Kidney glomerular epithelial cell (primary cell): Measurements from ENCODE around the gene LMBR1.
A peak's percentile ranks its signal among the peaks of the same experiment; 100 is the strongest.
"Not testable (repeated sequence)": the region's sequence is repeated elsewhere in the genome, so short reads cannot be mapped to it uniquely, and the experiment has no call there.

Source experiments
- DNase-seq: peaks from one replicate; lab custom pipeline; 2025; lab: John Stamatoyannopoulos, UW

The LMBR1 gene, protein sequence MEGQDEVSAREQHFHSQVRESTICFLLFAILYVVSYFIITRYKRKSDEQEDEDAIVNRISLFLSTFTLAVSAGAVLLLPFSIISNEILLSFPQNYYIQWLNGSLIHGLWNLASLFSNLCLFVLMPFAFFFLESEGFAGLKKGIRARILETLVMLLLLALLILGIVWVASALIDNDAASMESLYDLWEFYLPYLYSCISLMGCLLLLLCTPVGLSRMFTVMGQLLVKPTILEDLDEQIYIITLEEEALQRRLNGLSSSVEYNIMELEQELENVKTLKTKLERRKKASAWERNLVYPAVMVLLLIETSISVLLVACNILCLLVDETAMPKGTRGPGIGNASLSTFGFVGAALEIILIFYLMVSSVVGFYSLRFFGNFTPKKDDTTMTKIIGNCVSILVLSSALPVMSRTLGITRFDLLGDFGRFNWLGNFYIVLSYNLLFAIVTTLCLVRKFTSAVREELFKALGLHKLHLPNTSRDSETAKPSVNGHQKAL

GRCh38 chr7:156892821-156893706 is at the start of gene LMBR1:
LMBR1 (minus strand) TSS chr7:156893183; CDS start chr7:156892993, 190 bp downstream.
- peak; percentile 84 for DNase-seq

DNA sequence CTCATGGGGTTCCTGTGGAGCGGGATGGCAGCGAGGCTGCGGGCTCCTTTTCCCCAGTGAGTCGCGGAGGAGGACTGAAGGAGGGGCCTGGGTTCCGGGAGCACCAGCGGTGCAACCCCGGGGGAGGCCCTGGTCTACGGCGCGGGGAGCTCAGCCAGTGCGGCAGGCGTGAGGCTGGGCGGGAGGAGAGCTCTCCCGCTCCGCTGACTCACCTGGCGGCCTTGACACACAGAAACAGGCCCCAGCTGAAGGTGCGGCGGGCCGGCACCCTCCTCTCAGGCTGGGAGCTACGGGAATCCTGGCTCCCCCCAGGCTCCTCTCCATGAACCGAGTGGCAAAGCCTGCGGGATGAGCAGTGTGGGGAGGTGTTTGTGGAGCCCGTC is 49.7 kb upstream of the LMBR1 start:
- no peak for DNase-seq

GRCh38 chr7:156941393-156942182 is 48.6 kb upstream of the LMBR1 start:
- DNase-seq: no peak

- DNase-seq: no peak
Observed at GRCh38 chr7:156940421-156941122, 47.6 kb upstream of the LMBR1 start.

DNA sequence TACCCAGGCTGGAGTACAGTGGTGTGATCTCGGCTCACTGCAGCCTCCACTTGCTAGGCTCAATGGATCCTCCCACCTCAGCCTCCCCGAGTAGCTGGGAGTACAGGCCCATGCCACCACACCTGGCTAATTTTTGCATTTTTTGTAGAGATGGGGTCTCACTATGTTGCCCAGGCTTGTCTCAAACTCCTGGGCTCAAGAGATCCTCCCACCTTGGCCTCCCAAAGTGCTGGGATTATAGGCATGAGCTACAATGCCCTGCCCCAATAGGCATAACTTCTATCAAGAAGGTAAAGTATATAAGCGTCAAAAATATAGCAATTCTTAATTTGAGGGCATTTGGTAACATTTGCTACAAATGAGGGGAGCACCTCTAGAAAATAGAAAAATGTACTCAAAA is 43.8 kb upstream of the LMBR1 start:
- not testable (repeated sequence) for DNase-seq

DNA sequence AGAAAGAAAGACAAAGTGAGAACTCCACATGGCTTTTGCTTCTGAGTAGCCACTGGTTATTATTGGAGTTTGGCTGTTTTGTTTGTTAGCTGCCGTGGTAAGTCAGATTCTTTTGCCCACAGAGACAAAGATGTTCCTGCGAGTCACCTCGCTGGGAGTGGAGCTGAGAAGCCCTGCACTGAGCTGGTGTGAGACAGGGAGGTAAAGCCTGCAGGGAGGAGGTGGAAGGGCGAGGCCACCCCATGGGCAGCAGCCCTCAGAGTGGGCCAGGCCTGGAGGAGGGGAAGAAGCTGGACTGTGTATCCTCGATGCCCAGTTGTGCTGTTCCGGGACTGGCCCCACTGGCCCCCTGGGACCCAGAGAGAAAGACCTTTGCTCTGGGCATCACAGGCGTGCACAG is 42.3 kb upstream of the LMBR1 start:
- DNase-seq: peak; percentile 24

- DNase-seq: peak; percentile 15
Observed at GRCh38 chr7:156932006-156932405, 39.0 kb upstream of the LMBR1 start.

DNA sequence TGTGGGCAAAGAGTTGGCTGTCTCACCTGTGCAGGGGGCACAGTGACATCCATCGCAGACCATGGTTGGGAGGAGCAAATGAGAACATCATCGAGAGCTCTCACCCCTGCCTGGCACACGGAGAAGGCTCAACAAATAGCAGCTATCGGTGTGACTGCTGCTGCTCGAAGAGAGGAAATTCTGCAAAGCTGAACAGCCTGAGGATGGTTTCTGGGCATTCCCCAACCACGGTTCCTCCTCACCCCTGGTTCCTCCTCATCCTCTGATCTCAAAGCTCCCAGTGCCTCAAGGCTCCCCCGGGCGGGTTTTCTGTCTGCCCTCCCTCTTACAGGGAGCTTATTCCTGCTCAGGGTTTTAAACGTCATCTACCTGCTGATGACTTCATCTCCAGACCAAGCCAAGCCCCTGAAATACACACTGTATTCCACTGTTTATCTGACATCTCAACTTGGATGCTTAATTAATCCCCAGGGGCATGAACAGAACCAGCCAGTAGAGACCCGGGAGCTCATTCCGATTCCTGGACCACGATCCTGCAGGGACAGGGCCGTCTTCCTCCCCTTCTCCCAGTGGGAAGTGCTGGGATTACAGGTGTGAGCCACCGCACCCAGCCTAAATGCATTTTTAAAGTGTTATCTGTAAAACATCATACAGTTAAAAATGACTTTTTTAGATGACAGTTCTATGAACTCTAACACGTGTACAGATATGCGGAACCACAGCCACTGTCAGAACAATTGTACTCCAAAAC is 37.0 kb upstream of the LMBR1 start:
- DNase-seq: no peak

- no peak for DNase-seq
Observed at GRCh38 chr7:156928406-156928747, 35.4 kb upstream of the LMBR1 start.

- DNase-seq: no peak
Observed at GRCh38 chr7:156927571-156928405, 34.8 kb upstream of the LMBR1 start.

DNA sequence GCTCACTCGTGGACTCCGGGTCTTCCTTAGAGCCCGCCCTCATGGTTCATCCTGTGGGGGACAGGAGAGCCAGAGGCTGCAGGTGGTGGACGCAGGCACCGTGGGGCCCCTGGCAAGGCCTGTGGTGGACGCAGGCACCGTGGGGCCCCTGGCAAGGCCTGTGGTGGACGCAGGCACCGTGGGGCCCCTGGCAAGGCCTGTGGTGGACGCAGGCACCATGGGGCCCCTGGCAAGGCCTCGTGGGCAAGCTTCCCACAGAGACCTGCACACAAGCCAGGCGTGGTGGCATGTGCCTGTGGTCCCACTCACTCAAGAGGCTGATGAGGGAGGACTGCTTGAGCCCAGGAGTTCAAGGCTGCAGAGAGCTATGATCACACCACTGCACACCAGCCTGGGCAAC is 32.8 kb upstream of the LMBR1 start:
- not testable (repeated sequence) for DNase-seq

DNA sequence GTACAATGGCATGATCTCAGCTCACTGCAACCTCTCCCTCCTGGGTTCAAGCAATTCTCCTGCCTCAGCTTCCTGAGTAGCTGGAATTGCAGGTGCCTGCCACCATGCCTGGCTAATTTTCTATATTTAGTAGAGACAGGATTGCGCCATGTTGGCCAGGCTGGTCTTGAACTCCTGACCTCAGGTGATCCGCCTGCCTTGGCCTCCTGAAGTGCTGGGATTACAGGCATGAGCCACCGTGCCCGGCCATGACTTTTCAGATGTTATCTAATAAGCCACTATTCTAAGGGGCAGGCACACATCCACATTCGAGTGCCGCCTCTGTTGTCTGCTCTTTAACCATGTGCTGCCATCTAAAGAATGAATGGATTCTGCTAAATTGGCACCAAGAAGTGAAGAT is 29.3 kb upstream of the LMBR1 start:
- DNase-seq: not testable (repeated sequence)

DNA sequence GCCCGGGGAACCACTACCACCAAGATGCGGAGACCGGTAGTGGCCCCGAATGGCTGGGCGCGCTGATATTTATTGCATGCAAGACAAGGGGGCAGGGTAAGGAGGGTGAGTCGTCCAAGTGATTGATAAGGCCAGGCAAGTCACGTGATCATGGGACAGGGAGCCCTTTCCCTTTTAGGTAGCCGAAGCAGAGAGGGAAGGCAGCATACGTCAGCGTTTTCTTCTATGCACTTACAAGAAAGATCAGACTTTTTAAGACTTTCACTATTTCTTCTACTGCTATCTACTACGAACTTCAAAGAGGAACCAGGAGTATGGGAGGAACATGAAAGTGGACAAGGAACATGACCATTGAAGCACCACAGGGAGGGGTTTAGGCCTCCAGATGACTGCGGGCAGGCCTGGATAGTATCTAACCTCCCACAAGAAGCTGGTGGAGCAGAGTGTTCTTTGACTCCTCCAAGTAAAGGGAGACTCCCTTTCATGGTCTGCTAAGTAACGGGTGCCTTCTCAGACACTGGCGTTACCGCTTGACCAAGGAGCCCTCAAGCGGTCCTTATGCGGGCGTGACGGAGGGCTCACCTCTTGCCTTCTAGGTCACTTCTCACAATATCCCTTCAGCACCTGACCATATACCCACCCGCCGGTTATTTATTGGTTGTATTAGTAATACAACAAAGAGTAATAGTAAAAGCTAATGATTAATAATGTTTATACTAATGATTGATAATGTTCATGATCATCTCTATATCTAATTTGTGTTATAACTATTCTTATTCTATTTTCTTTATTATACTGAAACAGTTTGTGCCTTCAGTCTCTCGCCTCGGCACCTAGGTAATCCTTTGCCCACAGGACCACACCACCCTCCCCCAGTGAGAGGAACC is 27.7 kb upstream of the LMBR1 start:
- DNase-seq: peak; percentile 36

DNA sequence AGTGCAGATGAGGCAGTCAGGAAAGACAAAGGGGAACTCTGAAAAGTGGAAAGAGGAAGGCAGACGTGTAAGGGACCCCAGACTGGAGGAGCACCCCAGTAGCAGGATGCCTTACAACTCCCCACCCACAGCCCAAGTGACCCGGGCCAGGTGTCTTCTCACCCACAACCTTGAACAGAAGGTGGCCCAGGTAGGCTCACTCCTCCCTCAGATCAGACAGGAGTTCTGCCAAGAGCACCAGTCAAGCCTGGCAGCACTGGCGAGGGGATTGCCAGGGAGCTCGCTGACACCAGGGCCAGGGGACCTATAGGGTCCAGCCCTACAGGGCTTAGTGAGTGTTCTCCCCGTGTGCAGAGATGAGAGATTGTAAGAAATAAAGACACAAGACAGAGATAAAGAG is 27.1 kb upstream of the LMBR1 start:
- no peak for DNase-seq

- no peak for DNase-seq
Observed at GRCh38 chr7:156919132-156919713, 26.2 kb upstream of the LMBR1 start.

- no peak for DNase-seq
Observed at GRCh38 chr7:156918635-156919034, 25.7 kb upstream of the LMBR1 start.

DNA sequence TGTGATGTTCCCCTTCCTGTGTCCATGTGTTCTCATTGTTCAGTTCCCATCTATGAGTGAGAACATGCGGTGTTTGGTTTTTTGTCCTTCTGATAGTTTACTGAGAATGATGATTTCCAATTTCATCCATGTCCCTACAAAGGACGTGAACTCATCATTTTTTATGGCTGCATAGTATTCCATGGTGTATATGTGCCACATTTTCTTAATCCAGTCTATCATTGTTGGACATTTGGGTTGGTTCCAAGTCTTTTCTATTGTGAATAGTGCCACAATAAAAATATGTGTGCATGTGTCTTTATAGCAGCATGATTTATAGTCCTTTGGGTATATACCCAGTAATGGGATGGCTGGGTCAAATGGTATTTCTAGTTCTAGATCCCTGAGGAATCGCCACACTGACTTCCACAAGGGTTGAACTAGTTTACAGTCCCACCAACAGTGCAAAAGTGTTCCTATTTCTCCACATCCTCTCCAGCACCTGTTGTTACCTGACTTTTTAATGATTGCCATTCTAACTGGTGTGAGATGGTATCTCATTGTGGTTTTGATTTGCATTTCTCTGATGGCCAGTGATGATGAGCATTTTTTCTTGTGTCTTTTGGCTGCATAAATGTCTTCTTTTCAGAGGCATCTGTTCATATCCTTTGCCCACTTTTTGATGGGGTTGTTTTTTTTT is 16.7 kb upstream of the LMBR1 start:
- DNase-seq: not testable (repeated sequence)

DNA sequence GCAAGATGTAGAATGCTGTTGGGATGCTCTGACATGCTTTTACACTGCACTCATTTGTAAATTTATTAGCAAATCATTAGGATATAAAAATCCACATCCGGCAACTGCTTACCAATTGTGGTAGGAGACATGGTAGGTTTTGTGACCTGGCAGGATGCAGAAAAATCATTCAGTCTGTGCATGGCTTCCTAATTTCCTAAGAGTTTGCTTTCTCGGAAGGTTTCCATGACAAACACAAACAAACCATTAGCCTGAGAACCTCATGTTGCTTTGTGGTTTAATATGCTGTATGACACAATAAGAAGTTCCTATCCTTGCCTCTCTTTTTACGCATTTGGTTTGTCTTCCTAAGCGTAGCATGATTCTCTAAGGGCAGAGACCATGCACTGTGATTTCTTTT is 14.7 kb upstream of the LMBR1 start:
- DNase-seq: no peak
